DMS53 (cell line): ENCODE measurements around the gene ABCA7.
"Not testable (repeated sequence)": the region's sequence is repeated elsewhere in the genome, so short reads cannot be mapped to it uniquely, and the experiment has no call there.

Experiments used
- DNase-seq: peaks from one replicate; lab custom pipeline; 2025; lab: John Stamatoyannopoulos, UW

The ABCA7 gene

DNA sequence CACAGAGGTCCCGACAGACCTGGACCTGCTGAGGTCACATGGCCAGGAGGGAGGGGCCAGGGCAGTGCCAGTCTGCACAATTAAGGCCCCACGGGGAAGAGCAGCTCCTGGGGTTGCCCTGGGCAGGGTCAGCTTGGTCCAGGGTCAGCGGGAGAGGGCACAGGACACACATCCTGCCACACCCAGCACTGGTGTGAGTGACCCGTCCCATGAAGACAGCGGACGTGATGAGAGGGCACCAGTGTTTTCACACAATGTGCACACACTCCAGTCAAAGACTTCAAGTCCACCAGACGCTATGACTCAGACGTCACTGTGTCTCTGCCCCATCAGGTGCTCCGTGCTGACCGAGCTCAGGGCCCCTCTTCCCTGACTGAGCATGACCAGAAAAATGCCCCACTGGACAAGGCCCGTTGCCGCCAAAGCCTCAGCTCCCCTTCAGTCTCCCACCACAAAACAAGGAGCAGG, 23.2 kb upstream of the ABCA7 start:
- DNase-seq: no peak

DNA sequence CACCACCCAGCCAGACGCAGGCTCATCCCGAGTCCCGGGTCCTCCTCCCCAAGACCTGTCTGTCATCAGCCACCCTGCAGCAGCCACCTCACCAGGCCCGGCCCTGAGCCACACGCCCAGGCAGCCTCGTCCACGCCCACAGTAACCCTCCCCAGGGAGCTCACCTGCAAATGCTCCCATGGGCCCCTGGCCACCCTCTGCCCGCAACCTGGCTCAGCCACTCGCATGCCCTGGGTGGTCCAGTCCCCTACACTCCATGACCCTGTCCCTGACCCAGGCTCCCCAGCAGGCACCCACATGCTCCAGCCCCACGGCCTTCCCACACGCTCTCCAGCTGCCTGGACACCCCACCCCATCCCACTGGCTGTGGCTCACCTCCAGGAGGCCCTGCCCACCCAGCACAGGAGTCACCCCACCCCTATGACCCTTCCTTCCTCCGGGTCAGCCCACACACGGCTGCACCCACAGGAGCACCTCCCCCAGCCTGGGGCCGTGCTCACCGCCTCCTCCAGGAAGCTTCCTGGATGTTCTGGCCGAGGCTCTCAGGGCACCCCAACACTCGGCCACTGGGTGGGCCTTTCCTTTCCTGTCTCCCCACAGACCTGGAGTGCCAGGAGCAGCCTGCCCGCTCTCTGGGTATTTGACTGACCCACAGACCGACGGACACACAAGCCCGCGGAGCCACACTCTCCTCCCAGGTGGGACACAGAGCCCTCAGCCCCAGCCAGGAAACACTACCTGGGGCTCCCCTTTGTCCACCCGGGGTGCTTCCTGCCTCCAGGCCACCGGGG, 22.6 kb upstream of the ABCA7 start:
- no peak for DNase-seq

DNA sequence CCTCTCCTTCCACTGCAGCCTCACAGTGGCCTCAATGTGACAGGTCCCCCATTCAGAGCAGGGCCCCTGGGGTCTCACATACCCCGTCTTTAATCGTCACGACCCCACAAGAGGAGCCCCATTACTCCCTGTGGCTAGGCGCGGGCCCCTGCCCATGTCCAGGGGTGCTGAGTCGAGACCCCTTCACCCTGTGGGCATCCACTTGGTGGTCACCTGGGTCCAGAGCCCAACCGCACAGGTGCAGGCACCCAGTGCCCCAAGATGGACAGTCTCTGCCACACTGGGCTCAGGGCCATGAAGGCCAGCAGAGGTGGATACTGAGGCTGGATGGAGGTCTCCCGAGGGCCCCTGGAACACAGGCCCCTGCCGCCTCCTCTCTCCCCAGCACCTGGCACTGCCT, 22.0 kb upstream of the ABCA7 start:
- no peak for DNase-seq

- no peak for DNase-seq
These were observed 21.5 kb upstream of the ABCA7 start for GRCh38 chr19:1018393-1018792.

DNA sequence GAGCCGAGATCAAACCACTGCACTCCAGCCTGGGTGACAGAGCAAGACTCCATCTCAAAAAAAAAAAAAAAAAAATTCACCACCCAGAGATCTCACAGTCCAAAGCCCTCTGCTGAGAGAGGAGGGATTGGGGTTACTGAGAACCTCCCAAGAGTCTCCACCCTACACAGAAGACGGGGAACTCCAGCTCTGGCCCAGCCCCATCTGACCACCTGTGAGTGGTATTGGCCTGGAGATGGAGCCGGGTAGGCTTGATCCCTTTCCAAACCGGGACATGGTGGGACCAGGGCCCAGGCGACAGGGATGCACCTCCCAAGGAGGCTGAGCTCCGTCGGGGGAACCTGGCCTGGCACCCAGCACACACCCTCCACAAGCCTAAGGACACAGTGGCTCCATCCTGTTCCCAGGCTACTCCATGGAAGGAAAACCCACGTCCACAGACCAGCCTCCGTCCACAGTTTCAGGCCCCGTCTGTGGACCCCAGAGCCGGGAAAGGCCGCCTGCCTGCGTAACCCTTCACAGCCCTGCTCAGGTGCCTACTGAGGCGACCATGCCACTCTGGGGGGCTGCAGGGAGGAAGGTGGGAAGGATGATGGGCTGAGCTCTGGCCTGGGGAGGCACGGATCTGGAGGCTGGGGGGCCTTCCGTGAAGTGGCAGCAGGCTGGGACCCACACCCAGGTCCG, 20.8 kb upstream of the ABCA7 start:
- DNase-seq: no peak

GRCh38 chr19:1019616-1019961, 20.3 kb upstream of the ABCA7 start:
- DNase-seq: no peak

DNA sequence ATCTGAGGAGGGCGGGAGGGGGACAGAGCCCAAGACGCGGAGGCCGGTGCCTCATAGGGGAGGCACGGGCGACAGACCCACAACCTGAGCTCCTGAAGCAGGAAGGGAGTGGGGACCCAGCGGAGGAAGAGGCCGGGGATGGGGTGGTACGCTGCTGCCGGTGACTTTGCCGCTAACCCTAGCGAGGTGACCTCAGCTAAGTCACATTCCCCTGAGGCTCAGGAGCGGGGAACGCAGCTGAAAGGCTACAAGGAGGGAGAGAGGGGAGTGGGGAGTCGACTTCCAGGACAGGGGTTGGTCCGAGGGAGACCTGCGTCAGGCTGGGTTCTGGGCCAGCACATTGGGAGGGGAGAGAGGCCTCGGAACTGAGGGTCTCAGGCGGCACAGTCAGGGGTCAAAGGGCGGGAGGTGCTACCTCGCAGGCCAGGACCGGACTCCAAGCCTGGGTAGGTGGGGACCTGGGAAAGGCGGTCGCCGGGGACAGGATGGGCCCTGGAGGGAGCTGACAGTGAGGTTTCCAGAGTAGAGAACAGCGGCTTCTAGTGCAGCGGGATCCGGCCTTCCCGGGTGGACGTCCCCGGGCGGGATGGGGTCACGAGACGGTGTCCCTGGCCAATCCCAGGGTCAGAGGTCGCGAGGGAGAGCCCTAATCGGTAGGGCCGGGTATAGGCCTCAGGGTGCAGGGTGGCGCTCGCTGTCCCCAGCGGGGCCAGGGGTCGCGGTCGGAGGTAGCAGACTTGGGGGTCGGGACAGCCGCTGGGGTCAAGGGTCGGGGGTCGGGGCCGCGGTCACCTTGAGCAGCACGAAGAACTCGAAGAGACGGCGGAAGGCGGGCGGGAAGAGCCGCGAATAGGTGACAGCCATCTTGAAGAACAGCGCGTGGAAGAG, 19.7 kb upstream of the ABCA7 start:
- peak; percentile 35 for DNase-seq

DNA sequence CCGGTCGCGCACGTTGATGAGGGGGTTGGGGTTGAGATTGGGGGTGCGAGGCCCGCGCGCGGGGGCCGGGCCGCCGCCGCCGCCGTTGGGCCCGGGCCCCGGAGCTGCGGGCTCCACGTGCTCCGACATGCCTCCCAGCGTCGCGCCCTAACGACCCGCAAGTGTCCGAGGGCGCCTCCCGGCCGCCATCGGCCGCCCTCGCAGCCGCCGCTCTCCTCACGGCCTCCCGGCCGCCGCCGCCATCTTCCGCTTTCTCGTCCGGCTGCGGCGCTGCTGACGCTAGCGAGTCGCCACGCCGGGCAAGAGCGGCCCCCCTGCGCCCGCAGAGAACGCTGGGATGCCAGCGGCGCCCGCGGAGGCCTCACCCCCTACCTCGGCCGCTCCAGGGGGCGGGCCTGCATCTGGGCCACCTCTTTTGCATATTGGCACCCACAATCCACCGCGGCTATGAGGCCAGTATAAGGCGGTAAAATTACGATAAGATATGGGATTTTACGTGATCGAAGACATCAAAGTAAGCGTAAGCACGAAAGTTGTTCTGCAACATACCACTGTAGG, 19.0 kb upstream of the ABCA7 start, which contains the start of gene TMEM259:
Gene TMEM259 (minus strand): TSS at position 256 of the 558 bp plus-strand sequence. CDS start 127 bp downstream, at position 129.
- DNase-seq: peak; percentile 98

DNA sequence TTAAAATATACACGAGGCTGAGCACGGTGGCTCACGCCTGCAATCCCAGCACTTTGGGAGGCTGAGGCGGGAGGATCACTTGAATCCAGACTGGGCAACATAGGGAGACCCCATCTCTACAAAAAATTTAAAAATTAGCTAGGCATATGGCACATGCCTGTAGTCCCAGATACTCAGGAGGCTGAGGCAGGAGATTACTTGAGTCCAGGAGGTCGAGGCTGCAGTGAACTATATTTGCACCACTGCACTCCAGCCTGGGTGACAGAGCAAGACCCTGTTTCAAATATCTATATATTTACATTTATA, 16.1 kb upstream of the ABCA7 start:
- not testable (repeated sequence) for DNase-seq

DNA sequence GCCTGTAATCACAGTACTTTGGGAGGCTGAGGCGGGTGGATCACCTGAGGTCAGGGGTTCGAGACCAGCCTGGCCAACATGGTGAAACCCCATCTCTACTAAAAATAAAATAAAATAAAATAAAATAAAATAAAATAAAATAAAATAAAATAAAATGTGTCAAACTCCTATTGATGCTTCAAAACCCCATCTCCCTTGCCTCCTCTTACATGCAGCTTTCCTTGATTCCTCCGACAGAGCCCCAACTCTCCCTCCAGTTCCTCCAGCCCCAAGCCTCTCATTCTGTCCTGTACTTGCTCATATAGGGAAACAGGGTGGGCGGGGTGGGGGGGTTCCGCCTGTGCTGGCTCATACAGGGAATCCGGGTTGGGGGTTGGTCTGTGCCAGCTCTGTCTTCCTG, 14.8 kb upstream of the ABCA7 start:
- not testable (repeated sequence) for DNase-seq

GRCh38 chr19:1025960-1026782, 13.7 kb upstream of the ABCA7 start, which contains the start of gene CNN2:
TSS of gene CNN2 (plus strand) at chr19:1026608. CDS start at chr19:1026662, 54 bp downstream.
- DNase-seq: peak; percentile 84

DNA sequence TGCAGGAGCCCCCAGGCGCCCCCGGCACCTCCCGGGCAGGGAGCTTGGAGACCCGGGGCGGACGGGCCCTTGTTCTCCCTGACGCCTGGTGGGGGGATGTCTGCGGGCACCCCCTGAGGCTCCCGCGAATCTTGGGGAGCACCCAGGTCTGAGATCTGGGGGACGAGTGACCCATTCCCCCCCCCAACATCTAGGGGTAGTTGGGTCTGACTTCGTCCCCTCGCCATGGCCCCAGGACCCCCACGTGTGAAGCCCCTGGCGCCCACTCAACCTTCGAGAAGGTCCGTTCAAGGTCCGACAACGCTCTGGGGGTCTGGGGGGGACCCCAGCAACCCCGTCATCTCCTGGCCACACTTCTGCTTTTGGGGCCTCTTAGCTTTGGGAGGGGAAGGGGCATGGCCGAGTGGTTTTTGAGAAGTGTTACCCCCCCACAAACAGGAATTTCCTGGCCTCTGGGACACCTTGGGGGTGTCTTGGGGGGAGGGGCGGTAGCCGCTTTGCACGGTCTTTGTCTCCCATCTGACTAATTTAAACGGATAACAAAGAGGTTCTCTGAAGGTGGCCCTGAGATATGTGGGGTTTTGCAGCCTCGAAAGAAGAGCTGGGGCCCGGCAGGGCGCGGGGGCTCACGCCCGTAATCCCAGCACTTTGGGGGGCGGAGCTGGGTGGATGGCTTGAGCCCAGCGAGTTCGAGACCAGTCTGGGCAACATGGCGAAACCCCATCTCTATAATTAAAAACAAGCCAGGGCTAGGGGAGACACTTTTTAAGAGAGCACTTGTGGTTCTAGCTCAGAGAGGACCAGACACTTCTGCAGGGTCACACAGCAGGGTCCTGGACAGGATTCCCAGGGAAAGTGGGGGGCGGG, 12.9 kb upstream of the ABCA7 start:
- peak; percentile 59 for DNase-seq

DNA sequence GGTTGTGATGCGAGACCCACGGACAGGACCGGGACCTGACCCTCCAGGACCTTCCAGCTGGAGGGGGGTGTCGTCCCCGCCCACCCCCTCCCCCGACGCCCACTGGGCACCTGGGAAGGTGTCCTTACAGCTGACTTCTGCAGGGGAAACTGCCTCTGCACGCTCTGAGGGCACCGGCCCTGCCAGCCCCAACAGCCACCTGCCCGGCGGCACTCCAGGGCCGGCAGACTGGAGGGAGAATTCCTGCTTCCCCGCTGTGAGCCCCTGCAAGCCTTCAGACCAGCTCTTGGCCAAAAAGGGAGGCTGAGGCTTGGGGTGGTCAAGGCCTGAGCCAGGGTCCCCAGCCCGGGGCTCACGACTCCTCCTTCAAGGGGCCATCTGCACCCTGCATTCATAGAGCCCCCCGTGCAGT, 12.3 kb upstream of the ABCA7 start:
- DNase-seq: peak; percentile 69

DNA sequence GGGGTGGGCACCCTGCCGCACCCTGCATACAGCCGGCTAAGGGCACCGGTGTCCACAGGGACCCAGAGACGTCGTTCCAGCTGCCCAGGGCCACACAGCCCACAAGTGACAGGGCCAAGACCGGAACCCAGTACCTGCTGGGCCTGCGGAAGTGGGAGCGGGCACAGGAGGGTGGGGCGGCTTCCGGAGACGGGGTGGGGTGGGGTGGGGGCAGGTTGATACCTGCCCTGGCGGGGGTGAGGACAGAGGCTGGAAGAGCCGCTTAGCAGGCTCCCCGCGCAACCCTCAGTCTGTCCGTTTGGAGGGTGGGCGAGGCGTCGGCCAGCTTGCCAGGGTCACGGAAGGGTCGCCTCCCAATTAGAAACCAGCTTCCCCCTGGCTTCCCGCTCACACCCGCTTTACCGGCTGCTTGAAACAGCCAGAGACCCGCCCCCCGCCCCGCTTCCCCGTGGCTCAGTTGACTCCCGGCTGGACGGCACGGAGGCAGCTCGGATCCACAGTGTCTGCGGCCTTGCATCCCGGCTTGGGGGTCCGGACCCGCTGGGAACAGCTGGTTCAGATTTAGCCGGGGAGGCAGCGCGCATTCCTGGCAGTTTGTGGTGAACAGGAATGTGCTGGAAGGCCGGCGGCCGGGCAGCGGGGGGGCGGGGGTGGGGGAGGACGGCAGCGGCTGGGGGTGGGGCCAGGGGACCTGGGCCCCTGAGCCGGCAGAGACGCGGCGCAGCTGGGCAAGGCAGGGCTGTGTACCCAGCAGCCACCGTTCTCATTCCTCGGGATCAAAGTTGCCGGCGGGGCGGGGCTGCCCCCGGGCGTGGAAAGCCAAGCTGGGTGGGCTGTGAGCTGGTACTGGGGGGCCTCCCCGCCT, 11.6 kb upstream of the ABCA7 start:
- peak; percentile 86 for DNase-seq

GRCh38 chr19:1032264-1032867, 7.5 kb upstream of the ABCA7 start:
- no peak for DNase-seq

DNA sequence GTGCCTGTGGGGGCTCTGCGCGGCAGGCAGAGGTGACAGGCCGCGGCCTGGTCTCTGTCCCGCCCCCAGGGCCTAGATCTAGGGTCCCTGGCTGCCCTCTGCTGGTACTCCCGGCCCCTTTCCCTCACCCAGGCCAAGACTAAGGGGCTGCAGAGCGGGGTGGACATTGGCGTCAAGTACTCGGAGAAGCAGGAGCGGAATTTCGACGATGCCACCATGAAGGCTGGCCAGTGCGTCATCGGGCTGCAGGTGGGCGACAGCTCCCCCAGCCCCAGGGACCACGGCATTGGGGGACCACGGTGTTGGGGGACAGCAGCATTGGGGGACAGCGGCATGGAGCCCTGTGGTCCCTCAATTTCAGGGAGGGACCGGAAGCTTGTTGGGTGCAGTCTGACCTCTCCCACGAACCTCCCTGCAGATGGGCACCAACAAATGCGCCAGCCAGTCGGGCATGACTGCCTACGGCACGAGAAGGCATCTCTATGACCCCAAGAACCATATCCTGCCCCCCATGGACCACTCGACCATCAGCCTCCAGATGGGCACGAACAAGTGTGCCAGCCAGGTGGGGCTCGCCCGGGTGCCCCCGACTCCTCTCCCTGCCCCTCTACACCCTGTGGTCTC, 3.8 kb upstream of the ABCA7 start:
- DNase-seq: no peak

DNA sequence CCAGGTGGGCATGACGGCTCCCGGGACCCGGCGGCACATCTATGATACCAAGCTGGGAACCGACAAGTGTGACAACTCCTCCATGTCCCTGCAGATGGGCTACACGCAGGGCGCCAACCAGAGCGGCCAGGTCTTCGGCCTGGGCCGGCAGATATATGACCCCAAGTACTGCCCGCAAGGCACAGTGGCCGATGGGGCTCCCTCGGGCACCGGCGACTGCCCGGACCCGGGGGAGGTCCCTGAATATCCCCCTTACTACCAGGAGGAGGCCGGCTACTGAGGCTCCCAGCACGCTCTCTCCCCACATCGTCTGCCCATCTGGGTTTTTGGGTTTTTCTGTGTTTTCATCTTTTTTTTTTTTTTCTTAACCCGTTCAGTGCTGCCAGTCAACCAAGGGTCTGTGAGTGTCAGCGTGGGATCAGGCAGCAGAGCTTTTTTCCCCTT, 2.3 kb upstream of the ABCA7 start:
- DNase-seq: no peak

DNA sequence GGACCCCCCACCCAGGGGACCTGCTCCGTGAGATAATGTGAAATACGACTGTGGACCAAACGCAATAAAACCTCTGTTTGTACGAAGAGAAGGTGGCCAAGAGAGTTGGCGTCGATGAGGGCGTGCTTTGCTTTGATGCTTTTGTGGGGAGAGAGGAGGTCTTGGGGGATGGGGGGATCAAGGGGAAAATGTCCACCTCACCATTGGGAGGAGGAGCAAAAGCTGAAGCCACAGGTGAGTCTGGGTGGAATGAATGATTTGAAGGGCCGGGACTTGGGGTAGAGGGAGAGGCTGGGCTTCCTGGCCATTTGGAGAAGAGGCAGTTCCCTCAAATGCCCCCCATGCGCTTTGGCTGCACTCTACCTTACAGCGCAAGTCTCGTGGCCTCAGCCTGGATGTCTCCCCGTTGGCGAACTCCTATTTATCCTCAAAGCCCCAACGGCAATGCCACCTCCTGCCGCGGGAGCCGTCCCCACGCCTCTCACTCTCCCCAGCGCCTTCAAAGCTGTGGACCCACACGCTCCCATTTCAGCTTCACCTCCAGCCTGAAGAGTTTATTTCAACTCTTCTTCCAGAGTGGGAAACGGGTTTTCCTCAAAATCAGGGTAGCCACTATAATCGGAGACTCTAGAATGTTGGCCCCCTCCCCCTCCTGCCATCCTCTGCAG, 795 bp upstream of the ABCA7 start:
- DNase-seq: peak; percentile 40
